Measurements from ENCODE around the gene EVI5L. TPM values are rescaled to one million over a fixed set of nuclear protein-coding genes. Genes with fewer than 3 reads are reported as not detected.

Gene EVI5L
- total and polyA plus RNA-seq, 4 donors = 1.4 to 5.0 (median 4.4) TPM

DNA sequence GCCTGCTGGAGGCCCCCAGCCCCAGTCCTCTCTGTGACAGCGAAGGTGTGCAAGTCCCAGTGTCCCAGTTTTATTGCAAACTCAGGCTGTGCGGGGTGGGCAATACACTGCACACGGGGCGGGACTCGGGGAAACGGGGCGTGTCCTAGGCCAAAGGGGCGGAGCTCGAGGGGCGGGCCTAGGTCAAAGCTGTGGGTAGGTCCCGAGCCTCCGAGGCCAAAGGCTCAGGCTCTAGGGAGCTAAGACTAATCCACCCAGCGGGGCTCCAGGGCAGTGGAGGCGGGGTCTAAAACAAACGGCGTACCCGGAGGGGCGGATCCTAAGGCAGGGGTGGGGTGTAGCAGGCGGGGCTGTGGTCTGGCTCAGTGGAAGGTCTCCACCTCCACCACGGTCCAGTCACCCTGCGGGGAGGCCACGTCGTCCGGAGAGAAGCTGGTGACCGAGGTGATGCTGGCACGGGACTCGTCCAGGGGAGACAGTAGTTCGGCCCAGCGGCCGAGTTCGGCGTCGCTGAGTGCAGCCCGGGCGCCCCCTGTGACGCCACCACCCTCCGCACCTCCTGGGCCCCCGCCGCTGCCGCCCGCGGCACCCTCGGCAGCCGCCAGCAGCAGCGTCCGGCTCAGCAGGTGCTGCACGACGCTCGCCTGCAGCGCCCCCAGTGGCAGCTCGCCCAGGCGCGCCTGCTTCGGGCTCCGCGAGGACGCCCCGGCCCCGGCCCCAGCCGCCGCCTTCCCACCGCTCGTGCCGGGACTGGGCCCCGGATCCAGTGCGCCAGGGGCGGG lies 38.8 kb downstream of the EVI5L start (continued):
- TF ChIP-seq, protein P1, sequence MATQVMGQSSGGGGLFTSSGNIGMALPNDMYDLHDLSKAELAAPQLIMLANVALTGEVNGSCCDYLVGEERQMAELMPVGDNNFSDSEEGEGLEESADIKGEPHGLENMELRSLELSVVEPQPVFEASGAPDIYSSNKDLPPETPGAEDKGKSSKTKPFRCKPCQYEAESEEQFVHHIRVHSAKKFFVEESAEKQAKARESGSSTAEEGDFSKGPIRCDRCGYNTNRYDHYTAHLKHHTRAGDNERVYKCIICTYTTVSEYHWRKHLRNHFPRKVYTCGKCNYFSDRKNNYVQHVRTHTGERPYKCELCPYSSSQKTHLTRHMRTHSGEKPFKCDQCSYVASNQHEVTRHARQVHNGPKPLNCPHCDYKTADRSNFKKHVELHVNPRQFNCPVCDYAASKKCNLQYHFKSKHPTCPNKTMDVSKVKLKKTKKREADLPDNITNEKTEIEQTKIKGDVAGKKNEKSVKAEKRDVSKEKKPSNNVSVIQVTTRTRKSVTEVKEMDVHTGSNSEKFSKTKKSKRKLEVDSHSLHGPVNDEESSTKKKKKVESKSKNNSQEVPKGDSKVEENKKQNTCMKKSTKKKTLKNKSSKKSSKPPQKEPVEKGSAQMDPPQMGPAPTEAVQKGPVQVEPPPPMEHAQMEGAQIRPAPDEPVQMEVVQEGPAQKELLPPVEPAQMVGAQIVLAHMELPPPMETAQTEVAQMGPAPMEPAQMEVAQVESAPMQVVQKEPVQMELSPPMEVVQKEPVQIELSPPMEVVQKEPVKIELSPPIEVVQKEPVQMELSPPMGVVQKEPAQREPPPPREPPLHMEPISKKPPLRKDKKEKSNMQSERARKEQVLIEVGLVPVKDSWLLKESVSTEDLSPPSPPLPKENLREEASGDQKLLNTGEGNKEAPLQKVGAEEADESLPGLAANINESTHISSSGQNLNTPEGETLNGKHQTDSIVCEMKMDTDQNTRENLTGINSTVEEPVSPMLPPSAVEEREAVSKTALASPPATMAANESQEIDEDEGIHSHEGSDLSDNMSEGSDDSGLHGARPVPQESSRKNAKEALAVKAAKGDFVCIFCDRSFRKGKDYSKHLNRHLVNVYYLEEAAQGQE (IDR thresholded peaks at IDR 0.05) = no peak
- TF ChIP-seq GABPA (IDR thresholded peaks at IDR 0.05 in 1 of 2, conservative IDR thresholded peaks at IDR 0.05 in 1 of 2) (no peak), HNF4G (IDR thresholded peaks at IDR 0.05) (no peak), JUND (IDR thresholded peaks at IDR 0.05) (no peak), RXRA (IDR thresholded peaks at IDR 0.05) (no peak), ZBTB33 (IDR thresholded peaks at IDR 0.05) (no peak), ATF3 (IDR thresholded peaks at IDR 0.05) (no peak)

DNA sequence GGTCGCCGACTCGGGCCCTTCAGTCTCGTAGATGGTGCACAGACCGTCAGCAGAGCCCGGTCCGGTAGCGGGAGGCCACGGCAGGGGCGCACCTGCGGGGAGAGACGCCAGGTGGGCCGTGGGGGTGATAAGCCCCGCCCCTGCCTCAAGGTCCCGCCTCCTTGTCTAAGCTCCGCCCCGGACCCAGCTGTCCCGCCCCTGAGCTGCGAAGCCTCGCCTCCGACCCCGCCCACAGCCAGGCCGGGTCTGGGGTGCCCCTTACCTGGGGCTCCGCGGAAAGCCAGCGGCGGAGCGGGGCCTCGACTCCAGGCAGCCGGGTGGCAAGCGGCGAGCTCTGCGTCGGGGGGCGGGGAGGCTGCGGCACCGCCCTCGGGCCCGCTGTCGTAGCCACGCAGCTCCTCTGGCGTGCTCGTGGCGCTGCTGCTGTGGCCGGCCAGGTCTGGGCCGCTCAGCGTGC lies 39.5 kb downstream of the EVI5L start:
- Histone ChIP-seq H3K36me3 (ENCODE audit: control insufficient read depth in 4 of 4, insufficient read depth in 3 of 4, low read depth in 1 of 4, low read length in 3 of 4) (no peaks in the 10 kb centered on the region), H3K9ac (ENCODE audit: low read depth in 1 of 2, low read length in 2 of 2) (no peak overlapping the region), H3K4me3 (ENCODE audit: low read depth in 1 of 3, low read length in 3 of 3) (peak overlapping the region in 2 of 3 donors; percentile 47 to 49), H3K9me3 (ENCODE audit: control insufficient read depth in 4 of 4, low read length in 3 of 4) (no peaks in the 10 kb centered on the region), H3K27ac (ENCODE audit: low read depth in 1 of 2, low read length in 2 of 2) (peak overlapping the region in 1 of 2 donors; percentile 41), H3K27me3 (ENCODE audit: control insufficient read depth in 4 of 4, insufficient read depth in 4 of 4, low read length in 3 of 4) (peaks cover 0 to 7% (median 5%) of the 10 kb centered on the region in 4 donors), H3K4me1 (ENCODE audit: control insufficient read depth in 4 of 4, insufficient read depth in 4 of 4, low read length in 3 of 4) (peaks cover 9 to 32% (median 13%) of the 10 kb centered on the region in 4 donors)
- DNase-seq (ENCODE audit: low spot score) = peak; percentile 80
- WGBS = 3% methylated on average over 47 of the region's 47 CpGs
- TF ChIP-seq ZBTB33 (IDR thresholded peaks at IDR 0.05) (no peak), RXRA (IDR thresholded peaks at IDR 0.05) (no peak), GABPA (IDR thresholded peaks at IDR 0.05 in 1 of 2, conservative IDR thresholded peaks at IDR 0.05 in 1 of 2) (no peak), JUND (IDR thresholded peaks at IDR 0.05) (no peak)

DNA sequence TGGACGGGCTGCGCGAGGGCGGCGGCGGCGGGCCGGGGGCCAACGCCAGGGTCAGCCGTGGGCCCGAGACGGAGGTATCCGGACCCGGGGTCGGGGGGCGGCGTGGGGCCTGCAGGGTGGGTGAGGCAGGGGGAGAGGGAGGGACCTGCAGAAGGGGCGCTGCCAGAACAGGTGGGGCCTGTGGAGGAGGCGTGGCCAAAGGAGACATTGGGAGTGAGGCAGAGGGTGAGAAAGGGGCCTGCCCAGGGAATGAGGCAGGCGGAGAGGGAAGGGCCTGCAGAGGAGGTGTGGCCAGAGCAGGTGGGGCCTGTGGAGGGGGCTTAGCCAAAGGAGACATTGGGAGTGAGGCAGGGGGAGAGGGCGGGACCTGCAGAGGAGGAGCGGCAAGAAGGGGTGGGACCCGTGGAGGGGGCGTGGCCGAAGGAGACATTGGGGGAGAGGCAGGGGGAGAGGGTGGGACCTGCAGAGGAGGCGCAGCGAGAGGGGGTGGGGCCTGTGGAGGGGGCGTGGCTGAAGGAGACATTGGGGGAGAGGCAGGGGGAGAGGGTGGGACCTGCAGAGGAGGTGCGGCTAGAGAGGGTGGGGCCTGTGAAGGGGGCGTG lies 40.0 kb downstream of the EVI5L start:
- 29% methylated on average over 30 of the region's 30 CpGs for WGBS
- H3K36me3 ChIP-seq (ENCODE audit: control insufficient read depth in 4 of 4, insufficient read depth in 3 of 4, low read depth in 1 of 4, low read length in 3 of 4) = no peaks in the 10 kb centered on the region
- DNase-seq (ENCODE audit: low spot score) = peak; percentile 65
- H3K9ac ChIP-seq (ENCODE audit: low read depth in 1 of 2, low read length in 2 of 2) = no peak overlapping the region
- H3K27me3 ChIP-seq (ENCODE audit: control insufficient read depth in 4 of 4, insufficient read depth in 4 of 4, low read length in 3 of 4) = peaks cover 0 to 8% (median 6%) of the 10 kb centered on the region in 4 donors
- no peak overlapping the region for H3K27ac ChIP-seq (ENCODE audit: low read depth in 1 of 2, low read length in 2 of 2)
- H3K4me3 ChIP-seq (ENCODE audit: low read depth in 1 of 3, low read length in 3 of 3) = peak overlapping the region in 2 of 3 donors; percentile 47 to 49
- peaks cover 9 to 32% (median 13%) of the 10 kb centered on the region in 4 donors for H3K4me1 ChIP-seq (ENCODE audit: control insufficient read depth in 4 of 4, insufficient read depth in 4 of 4, low read length in 3 of 4)
- no peaks in the 10 kb centered on the region for H3K9me3 ChIP-seq (ENCODE audit: control insufficient read depth in 4 of 4, low read length in 3 of 4)
- TF ChIP-seq, protein P1 (IDR thresholded peaks at IDR 0.05) = no peak
- TF ChIP-seq ZBTB33 (IDR thresholded peaks at IDR 0.05) (no peak), MAX (IDR thresholded peaks at IDR 0.05) (no peak), HNF4A (conservative IDR thresholded peaks at IDR 0.05) (no peak), HNF4G (IDR thresholded peaks at IDR 0.05) (no peak), FOXA1 (IDR thresholded peaks at IDR 0.05) (no peak), RAD21 (IDR thresholded peaks at IDR 0.05) (no peak)
